Hematopoietic multipotent progenitor cell treated with erythropoietin and hydrocortisone succinate and interleukin-3 and kit ligand, for 4 days (in vitro differentiated cells): ENCODE data around the gene TXN2.

Experiments used
- DNase-seq: peaks from one replicate; pipeline ENCODE4 v3.0.0-alpha.2; 2015

TXN2 gene

DNA sequence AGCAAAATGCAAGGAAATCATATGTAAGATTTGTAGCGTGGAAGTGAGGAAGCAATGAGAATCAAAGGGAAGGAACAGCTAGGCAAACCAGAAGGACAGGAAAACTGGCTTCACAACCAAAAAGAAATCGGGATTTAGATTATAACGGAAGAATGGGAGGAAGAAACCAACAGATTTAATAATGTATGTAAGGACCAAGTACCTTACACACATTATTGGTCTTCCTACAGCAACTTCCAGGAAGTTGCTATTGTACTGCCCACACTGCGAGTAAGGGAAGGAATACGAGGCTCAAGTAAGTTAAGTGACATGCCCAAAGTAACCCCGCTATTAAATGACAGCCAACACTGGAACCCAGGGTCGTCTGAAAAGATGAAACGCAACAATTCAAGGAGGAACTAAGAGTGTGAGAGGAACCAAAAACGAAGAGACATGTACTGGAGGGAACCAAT lies 473 bp downstream of the TXN2 start:
- DNase-seq: no peak

DNA sequence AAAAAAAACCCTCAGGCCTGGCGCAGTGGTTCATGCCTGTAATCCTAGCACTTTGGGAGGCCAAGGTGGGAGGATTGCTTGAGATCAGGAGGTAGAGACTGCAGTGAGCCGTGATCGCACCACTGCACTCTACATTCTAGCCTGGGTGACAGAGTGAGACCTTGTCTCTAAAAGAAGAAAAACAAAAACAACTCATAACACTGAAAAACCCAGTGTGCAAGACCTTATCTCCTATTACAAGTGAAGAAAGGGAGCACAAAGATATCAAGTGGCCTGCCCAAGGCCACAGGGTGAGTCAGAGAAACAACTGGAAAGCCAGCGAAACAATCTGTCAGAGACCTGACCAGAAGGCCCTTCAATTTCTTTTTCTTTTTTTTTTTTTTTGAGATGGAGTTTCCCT lies 2.5 kb downstream of the TXN2 start:
- peak; percentile 81 for DNase-seq

DNA sequence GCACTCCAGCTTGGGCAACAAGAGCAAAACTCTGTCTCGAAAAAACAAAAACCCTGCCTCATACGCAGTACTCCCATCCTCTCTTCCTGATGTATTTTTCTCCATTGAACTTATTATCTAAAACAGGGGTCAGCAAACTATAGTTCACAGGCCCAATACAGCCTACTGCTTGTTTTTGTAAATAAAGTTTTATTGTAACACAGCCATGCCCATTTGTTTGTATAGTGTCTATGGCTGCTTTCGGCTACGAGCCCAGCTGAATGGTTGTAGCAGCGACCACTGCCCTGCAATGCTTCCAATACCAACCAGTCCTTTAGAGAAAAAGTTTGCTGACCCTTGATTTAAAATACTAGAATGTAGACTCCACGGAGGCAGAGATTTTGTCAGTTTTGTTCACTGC lies 6.1 kb downstream of the TXN2 start:
- DNase-seq: no peak

DNA sequence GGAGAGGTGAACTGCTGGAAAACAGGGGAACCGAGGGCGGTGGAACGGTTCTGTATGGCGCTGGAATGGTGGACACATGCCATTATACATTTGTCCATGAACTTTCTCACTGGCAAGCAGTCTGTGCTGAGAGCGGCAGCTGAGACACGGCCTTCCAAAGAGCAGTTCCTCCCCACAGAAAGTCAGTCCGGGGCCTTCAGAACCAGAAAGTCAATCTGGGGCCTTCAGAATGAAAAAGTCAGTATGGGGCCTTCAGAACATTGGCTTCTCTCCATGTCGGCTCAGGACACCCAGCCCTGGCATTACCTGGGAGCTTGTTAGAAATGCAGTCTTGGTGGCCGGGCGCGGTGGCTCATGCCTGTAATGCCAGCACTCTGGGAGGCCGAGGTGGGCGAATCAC lies 8.8 kb downstream of the TXN2 start:
- DNase-seq: no peak

DNA sequence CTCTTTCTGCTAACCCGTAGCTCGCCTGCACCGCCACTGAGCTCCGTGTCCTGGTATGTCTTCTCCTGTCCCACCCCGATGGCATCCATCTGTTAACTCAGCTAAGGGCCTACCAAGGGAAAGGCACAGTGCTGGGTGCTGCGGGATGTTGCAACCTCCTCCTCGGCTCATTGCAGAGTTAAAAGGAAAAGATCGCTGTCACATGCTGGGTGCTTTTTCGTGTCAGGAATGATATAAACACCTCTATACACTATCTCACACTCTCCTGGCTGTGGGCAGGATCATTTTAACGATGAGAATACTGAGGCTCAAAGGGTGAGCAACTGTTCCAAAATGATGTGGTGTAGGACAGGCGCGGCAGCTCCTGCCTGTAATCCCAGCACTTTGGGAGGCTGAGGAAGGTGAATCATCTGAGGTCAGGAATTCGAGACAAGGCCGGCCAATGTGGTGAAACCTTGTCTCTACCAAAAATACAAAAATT lies 10.1 kb downstream of the TXN2 start:
- no peak for DNase-seq

DNA sequence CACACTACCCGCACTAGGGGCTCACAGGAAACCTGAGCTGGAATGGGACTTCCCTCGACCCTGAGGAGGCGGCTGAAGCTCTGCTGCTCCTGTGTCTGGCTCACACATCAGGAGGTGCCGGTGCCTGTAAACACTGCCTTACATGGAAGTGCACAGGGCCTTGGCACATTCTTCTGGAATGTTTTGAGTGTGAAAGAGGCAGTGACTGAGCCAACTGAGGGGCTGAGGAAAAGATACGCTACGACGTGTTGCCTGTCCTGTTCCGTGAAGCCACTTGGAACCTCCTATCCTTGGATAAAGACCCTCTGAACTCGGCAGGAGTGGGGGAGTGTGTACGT lies 10.5 kb downstream of the TXN2 start:
- no peak for DNase-seq

DNA sequence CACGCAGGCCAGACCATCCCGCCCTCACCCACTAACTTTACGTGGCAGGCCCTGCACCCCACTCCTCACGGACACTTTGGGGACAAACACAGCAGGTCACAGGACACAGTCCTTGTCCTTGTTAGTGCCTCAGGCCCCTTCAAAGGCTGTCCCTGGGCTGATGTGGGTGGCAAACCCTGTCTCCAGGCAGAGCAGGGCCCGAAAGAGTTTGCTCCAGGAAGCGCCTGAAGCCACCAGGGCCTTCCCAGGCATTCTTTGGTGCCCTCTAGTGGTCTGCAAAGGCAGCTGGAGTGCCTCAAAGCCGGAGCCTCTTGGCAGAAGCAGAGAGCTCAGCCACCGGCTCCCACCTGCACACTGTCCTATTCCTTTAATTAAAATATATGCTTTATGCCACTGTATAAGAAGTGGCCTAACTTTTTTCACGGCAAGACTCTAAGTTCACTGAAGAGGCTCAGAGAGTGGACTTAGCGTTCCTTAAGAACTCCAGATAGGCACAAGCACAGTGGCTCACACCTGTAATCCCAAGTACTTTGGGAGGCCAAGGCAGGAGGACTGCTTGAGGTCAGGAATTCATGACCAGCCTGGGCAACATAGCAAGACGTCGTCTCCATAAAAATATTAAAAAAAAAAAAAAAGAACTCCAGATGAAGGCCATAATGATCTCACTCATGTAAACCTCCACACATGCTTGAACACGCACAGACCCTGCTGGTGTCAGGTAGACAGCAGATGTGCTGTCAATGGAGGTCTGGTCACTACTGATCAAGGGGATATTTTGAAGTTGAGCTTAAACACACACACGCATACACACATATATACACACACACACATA lies 11.1 kb downstream of the TXN2 start:
- DNase-seq: peak; percentile 95

DNA sequence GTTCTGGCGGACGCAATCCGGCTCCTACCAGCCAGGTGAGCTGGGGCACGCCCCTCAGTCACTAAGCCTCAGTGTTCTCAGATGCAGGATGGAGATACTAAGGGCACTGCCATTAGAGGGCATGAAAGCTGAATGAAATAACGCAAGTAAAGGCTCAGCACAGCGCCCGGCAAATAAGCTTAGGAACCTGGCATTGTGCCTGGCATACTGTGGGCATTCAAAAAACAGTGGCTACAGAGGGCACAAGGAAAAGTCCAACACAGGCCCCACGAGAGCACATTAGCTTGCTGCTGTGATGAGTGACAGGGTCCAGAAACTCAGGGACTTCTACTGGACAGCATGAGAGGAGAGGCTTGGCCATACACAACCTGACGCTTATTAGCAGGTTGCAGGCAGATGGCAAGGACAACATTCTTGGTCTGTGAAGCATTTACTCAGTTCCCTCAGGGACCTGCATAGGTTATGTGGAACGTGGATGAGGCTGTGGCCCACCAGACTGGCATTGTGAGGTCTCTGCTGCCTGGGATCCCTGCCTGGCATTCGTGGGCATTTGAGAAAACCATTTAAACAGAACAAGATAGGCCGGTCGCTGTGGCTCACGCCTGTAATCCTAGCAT lies 12.2 kb downstream of the TXN2 start:
- DNase-seq: no peak

DNA sequence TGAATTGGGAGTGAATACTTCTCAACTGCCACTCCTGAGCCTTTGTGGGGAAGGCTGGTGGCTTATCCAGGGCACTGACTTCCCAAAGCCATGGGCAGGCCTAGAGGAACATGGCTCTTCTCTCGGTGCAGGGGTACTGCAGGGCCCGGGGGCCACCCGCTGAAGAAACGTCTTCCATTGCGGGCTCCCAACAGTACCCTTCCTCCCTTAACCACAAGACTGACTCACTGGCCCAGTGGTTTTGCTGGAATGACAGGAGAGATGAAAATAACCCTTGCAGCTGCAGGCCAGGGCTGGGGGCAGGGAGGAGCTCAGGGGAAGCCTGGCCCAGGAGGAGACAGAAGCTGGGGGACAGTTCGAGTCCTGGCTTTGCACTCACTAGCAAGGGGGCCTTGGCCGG lies 13.5 kb downstream of the TXN2 start:
- peak; percentile 95 for DNase-seq

DNA sequence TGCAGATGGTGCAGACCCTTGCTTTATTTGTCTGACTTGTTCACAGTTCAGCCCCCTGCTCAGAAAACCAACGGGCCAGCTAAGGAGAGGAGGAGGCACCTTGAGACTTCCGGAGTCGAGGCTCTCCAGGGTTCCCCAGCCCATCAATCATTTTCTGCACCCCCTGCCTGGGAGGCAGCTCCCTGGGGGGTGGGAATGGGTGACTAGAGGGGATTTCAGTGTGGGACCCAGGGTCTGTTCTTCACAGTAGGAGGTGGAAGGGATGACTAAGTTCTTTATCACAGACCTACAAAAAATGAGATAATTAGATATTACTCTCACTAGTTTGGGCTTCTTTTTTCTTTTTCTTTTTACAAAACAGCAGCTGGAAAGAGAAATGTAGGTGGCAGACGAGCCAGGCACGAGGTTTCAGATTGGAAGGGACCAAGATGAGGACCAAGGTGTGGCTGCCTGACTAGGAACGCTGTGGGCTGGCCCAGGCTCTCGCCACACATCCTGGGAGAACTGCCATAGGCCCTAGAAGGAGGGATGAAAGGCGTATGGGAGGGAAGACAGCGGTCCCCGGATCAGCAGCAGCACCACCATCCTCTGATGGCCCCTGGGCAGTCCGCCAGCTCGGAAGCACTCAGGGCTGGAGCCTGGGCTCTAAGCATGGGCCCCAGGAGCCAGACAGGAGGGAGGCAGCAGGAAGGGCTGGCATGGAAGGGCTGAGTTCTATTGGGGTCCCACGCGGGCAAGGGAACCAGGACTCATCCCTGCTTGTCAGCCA lies 14.2 kb downstream of the TXN2 start:
- peak; percentile 57 for DNase-seq

DNA sequence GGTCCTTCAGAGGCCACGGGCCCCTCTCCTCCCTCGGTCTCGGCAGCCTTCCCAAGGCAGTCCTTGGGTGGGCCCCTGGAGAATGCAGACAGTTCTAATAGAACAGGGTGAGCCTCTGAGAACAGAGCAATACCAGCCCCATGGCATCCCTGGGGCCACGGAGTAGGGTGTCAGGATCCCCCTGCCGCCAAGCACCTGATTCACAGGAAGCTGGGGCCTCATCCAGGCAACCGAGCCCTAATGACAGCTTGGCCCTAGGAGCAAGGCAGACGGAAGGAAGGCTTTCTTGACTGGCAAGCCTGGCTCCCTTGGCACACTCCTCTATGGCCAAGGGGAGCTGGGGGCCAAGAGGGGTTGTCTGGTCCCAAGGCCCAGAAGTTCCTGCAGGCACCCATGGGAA lies 15.2 kb downstream of the TXN2 start:
- no peak for DNase-seq

DNA sequence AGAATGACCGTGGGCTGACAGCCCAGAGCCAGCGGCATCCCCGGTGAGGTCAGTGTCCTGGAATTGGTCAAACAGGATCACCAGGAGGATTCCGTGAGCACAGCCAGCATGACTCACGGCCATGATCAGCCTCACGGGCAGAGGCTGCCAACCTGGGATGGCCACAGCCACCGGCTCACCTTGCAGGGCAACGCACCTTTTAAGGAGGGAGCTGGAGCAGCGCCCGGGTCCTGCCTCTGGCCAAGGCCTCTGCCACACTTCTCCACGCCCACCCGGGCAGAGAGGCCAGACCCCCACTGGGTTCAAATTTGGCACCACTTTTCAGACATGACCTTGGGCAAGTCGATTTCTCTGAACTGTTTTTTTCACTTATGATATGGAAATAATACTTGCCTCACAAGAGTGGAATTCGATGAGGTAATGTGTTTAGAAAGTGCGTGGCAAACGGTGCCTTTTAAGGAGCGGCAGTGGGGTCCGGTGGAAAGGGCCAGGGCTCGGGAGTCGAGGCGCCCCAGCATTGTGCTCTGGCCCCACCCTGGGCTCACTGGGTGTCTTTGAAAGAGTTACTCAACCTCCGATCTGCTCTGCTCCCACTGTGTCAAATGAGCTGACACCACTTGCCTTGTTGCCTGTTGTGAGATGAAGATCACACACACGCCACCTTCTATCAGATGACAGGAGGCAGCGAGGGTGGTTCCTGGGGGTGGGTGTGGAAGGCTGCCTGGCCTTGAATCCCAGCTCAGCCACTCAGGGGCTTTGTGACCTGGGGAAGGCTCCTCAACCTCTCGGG lies 16.0 kb downstream of the TXN2 start:
- DNase-seq: no peak

DNA sequence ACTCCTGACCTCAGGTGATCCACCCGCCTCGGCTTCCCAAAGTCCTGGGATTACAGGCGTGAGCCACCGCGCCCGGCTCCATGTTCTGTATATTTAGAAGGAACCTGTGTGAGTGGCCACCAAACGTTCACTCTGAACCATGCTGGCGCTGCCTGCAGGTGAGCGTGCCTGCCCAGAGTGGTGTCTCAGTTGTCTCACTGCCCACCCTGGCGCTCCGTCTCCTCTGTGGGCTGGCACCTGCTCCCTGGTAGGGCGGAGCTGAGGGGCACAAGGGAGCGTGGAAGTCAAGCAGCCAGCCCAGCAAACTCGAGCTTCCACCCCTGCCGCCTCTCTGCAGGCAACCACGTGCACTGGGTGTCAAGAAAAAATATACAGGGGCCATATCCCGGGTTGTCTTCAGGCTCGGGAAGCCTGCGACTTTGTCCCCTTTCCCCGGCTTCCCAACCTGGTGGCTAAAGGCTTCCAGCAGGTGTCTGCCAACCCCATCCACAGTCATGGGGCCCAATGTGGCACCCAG lies 16.7 kb downstream of the TXN2 start:
- DNase-seq: no peak

DNA sequence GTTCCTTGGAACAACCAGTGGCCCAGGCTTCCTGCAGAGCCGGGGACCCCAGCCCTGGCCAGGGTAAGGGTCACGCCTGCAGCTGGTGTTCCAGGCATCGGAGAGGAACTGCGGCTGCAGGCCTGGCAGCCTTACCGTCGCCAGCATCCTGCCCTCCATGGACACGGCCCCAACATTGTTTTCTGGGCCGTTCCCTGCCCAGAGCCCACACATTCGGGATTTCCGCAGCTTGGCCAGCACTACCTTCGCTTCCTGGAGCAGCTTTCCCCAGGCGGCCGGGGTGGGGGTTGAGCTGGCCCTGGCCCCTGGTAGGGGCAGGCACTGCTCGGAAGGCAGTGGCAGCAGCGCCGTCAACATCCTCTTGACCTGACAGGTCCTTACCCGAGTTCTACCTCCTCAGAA lies 17.7 kb downstream of the TXN2 start:
- no peak for DNase-seq

DNA sequence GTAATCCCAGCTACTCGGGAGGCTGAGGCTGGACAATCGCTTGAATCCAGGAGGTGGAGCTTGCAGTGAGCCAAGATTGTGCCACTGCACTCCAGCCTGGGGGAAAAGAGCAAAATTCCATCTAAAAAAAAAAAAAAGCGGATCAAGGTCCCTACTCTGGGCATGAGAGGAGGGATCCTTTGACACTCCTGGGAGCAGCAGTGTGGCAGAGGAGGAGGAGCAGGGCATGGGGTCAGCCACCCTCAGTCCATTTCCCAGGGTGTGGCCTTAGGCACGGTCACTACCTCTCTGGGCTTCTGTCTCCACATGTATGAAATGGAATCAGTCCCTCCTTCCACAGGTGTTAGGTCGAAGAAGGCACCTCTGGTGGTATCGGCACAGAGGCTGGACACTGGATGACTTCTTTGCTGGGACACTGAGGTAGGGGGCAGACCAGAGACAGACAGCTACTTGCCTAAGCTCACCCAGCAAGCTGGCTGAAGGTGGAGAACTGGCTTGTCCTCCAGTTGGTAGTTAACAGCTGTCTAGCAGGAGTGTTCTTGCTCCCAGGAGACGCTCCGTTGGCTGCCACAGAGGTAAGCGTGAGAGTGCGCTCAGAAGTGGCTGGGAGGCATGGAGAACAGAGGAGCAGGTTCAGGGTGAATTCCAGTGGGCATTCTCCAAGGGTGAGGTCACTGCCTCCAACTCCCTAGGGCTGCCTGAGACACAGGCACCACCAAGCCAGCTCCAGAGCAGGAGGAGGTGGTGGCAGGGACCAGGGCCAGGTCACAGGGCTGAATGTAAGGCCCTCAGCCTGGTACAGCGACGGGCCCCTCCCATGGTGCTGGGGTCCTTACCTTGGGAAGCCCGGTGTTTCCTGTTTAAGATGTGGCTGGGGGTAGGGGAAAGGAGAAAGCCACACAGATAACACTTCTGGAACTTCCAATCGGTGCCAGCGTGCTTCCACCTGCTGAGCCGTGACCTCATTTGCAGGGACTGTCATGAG lies 19.5 kb downstream of the TXN2 start:
- no peak for DNase-seq

DNA sequence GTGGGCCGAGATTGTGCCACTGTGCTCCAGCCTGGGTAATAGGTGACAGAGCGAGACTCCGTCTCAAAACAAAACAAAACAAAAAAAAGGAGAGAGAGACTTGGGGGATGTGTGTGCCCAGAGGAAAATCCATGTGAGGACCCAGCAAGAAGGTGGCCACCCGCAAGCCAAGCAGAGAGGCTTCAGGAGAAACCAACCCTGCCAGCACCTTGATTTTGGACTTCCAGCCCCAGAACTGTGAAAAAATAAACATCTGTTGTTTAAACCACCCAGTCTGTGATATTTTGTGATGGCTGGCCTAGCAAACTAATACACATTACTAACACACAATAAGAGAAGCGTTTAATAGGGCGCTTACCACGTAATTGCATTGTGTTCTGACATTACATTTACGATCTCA lies 21.2 kb downstream of the TXN2 start:
- DNase-seq: no peak

DNA sequence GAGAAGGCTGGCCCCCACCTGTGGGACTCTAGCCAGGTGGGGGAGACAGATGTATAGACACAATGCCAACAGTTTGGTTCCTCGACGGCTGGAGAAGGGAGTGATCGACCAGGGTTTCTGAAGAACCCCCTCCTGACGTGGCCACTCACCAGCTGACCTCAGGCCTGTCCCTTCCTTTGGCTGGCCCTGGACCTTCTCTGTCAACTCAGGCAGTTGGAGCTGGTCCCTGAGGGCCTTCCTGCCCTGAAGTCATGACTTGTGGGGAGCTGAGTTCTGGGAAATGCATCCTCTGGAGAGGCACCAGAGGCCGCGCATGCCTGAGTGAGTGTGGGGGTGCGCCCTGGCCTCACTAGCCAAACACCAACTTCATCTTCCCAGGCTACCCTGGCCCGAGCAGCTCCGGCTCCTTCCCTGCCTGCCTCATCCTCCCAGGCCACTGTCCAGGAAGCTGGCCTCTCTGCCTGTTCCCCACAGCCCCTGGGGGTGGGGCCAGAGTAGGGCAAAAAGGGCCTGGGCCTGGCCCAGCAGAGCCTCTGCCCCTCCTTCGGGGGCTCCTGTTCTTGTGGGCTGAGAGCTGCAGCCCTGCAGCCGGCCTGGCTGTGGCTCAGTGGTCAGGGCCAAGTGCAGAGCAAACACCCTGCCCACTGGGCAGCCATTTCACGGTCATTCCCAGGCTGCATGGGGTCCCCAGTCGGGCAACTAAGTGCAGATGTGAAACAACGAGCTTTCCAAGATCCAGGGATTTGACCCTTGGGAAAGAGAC lies 23.6 kb downstream of the TXN2 start:
- no peak for DNase-seq

DNA sequence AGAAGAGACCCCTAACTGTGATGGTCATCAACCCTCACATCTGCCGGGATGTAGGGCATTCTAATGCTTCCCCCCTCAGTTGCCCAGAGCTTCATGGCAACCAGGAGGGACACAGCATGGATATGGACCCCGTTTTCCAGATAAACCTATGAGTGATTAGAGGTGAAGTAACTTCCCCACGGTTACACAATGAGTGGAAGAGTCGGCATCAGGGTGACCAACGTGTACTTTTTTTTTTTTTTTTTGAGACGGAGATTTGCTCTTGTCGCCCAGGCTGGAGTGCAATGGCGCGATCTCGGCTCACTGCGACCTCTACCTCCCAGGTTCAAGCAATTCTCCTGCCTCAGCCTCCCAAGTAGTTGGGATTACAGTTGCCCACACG lies 25.0 kb downstream of the TXN2 start:
- no peak for DNase-seq

DNA sequence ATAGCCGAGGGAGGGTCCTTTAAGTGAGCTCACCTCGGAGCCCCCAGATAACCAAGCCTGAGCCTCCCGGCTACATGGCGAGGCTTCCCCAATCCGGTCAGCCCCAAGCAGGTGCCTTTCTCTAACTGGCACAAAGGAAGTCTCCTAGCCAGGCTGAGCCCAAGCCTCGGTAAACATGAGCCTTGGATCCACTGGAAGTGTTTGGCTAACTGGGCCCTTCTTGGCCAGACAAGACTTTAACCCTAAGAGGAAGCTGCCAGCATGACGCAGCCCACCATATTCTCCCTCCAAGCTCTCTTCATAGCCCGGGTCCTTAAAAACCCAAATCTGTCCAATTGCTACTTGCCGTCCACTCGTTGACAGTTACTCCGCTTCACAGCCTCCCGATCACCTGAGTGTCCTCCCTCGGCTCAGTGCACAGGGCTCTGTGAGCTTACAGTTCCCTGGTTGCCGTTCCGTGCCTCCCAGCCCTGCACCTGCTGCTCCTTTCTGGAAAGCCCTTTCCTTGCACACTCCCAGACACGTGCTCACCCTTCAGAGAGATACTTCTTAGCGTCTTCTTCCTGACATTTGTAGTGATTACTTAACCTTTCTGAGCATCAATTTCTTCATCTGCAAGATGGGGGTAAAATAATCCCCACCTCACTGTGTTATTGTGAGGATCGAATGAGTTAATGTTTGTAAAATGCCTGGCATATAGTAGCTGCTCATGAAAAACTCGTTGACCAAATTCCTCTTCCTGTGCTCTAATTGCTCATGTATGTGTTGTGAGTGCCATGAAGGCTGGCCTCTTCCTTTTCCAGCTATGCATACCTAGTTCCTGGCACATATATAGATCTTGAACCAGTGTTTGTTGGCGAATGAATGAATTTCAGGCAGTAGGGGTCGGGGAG lies 25.6 kb downstream of the TXN2 start:
- no peak for DNase-seq
